HG02571 (cell line): ENCODE data around the gene SPOUT1.
"Not testable (repeated sequence)": the region's sequence is repeated elsewhere in the genome, so short reads cannot be mapped to it uniquely, and the experiment has no call there.

Experiments
- ATAC-seq: cut with Tn5 transposase; IDR thresholded peaks from one replicate; pipeline ENCODE4 v1.9.1; 2021; ENCODE audit warnings: mild to moderate bottlenecking, moderate library complexity; ENCODE audit not compliant: unreplicated experiment

The SPOUT1 gene

GRCh38 chr9:128829477-128830251, at the start of gene SPOUT1:
Gene SPOUT1, minus strand, starts transcription at chr9:128829794. Its CDS starts 14 bp downstream, at chr9:128829780.
- ATAC-seq: peak; percentile 96

GRCh38 chr9:128877852-128878251, 48.3 kb upstream of the SPOUT1 start:
- ATAC-seq: no peak

GRCh38 chr9:128870941-128871265, 41.3 kb upstream of the SPOUT1 start:
- not testable (repeated sequence) for ATAC-seq

GRCh38 chr9:128870128-128870940, 40.7 kb upstream of the SPOUT1 start:
- no peak for ATAC-seq

- ATAC-seq: no peak
Measured at GRCh38 chr9:128863647-128864046, 34.1 kb upstream of the SPOUT1 start.

- ATAC-seq: no peak
Measured at GRCh38 chr9:128862401-128862851, 32.8 kb upstream of the SPOUT1 start.

DNA sequence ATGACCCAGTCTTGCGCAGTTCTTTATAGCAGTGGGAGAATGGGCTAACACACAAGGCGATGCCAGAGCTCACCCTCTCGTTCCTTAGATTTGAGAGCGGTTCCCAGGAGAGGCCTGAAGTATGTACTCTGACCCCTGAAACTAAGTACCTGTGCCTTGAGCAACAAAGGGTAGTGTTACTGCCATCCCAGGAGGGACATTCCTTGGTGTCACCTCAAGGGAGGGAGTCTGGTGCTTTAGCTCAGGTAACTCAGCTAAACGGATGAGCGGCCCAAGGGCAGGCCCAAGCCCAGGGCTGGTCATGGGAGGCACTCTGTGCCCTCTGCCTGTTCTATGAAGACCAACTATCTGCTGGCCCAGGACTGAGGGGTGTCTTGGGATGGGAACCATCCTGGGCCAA, 31.9 kb upstream of the SPOUT1 start:
- no peak for ATAC-seq

DNA sequence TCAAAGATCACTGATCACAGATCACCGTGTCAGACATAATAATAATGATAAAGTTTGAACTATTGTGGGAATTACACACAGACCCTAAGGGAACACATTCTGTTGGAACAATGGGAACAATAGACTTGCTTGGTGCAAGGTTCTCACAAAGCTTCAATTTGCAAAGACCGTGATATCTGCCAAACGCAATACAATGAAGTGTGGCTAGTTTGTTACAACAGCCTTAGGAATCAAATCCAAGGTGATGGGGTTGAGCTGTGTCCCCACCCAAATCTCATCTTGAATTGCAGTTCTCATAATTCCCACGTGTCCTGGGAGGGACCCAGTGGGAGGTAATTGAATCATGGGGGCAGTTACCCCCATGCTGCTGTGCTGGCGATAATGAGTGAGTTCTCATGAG, 31.3 kb upstream of the SPOUT1 start:
- no peak for ATAC-seq

- not testable (repeated sequence) for ATAC-seq
Measured at GRCh38 chr9:128858476-128858875, 28.9 kb upstream of the SPOUT1 start.

GRCh38 chr9:128854454-128854853, 24.9 kb upstream of the SPOUT1 start:
- ATAC-seq: not testable (repeated sequence)

DNA sequence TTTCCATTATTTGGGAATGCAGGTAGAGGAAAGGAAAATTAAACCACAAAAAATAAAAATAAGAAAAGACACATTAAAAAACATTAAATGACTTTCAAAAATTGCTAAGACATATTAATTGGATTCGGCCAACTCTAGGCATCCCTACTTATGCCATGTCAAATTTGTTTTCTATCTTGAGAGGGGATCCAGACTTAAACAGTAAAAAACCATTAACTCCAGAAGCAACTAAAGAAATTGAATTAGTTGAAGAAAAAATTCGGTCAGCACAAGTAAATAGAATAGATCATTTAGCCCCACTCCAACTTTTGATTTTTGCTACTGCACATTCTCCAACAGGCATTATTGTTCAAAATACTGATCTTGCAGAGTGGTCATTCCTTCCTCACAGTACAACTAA, 23.1 kb upstream of the SPOUT1 start:
- not testable (repeated sequence) for ATAC-seq

GRCh38 chr9:128851779-128852600, 22.4 kb upstream of the SPOUT1 start:
- not testable (repeated sequence) for ATAC-seq

- not testable (repeated sequence) for ATAC-seq
Measured at GRCh38 chr9:128851024-128851423, 21.4 kb upstream of the SPOUT1 start.

GRCh38 chr9:128847803-128848202, 18.2 kb upstream of the SPOUT1 start:
- no peak for ATAC-seq

- ATAC-seq: no peak
Measured at GRCh38 chr9:128846680-128847030, 17.1 kb upstream of the SPOUT1 start.

DNA sequence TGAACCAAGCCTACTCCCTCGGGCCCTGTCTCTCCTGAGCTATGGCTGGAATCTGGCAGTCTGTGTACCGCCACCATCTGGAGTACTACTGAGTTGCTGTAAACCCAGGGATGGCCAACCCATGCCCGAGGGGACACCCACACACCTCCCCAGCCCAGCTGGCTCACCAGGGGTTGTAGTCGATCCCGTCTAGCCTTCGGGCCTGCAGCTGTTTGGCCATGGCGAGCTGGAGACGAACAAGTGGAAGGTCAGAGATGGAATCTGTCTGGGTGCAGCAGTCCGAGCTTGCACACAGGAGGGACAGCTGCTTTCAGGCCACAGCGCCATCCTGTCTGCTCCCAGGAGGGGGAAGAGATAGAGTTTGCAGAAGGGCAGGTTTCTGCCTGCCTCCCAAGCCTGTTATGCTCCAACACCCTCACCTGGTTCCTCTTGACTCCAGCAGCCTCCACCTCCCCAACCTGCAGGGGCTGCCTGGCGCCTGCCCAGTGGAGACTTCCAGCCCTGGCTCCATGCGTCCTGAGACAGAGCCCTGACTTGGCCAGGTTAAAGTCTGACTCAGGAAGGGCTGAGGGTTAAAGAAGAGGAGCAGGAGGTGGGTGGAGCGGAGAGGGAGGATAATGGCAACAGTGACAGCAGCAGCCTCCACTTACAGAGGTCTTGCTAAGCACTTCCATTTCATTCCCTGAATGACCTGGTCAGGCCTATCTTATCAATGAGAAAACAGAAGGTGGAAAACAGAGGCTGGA, 15.8 kb upstream of the SPOUT1 start:
- no peak for ATAC-seq

- not testable (repeated sequence) for ATAC-seq
Measured at GRCh38 chr9:128843171-128843570, 13.6 kb upstream of the SPOUT1 start.

GRCh38 chr9:128841694-128842492, 12.3 kb upstream of the SPOUT1 start:
- no peak for ATAC-seq

DNA sequence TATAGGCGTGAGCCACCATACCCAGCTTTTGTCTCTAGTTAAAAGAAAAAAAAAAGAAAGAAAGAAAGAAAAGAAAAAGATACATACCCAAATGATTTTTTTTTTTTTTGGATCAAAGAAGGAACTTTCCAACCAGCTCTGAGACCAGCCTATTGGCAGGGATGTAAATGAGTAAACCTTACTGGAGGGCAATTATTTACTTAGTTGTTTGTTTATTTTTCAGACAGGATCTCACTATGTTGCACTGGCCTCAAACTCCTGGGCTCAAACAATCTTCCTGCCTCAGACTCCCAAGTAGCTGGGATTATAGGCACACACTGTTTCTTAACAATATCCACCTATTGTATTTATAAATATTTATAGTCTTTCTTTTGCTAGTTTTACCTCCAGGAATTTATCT, 10.9 kb upstream of the SPOUT1 start:
- ATAC-seq: no peak

GRCh38 chr9:128838338-128838737, 8.7 kb upstream of the SPOUT1 start:
- ATAC-seq: no peak
